Activated gamma-delta T cell treated with anti-CD3 and anti-CD28 coated beads, Interleukin-2, amount 50 U/mL, for 16 hours (primary cell): Measurements from ENCODE around the gene ZBTB12.
"Not testable (repeated sequence)": the region's sequence is repeated elsewhere in the genome, so short reads cannot be mapped to it uniquely, and the experiment has no call there.

Source experiments
- DNase-seq: peaks from one replicate; pipeline ENCODE4 v3.0.0-alpha.2; 2020; ENCODE audit warnings: low read depth

ZBTB12 gene

DNA sequence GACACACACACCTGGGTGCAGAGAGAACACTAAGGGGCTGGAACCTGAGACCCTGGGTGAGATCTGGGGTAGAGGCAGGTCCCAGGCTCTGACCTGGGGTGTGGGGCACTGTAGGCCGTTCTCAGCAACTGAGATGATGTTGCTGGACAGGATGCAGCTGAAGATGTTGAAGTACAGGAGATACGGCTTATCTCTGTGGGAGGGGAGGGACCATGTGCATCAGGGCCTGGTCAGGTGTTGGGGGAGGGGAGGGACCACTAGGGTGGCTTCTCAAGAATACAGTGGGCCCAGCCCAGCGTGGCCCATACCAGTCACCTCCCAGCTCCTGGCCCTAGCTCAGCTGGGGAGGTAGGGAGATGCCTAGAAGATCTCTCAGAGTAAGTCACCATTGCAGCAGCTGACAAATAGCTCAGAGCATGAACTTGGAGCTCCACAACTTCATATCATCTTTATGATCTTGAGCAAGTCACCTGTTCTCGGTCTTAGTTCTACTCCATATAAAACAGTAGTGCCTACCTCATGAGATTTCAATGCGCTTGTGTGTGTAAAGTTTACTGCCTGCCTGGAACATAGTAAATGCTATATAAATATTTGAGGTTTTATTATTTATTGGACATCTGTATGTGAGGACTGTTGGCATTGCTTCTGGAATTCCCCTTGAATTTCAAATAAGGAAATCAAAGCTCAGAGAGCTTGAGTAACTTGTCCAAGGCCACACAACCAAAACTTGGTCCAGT, 26.9 kb downstream of the ZBTB12 start:
- no peak for DNase-seq

GRCh38 chr6:31874084-31874670, 27.7 kb downstream of the ZBTB12 start:
- no peak for DNase-seq

DNA sequence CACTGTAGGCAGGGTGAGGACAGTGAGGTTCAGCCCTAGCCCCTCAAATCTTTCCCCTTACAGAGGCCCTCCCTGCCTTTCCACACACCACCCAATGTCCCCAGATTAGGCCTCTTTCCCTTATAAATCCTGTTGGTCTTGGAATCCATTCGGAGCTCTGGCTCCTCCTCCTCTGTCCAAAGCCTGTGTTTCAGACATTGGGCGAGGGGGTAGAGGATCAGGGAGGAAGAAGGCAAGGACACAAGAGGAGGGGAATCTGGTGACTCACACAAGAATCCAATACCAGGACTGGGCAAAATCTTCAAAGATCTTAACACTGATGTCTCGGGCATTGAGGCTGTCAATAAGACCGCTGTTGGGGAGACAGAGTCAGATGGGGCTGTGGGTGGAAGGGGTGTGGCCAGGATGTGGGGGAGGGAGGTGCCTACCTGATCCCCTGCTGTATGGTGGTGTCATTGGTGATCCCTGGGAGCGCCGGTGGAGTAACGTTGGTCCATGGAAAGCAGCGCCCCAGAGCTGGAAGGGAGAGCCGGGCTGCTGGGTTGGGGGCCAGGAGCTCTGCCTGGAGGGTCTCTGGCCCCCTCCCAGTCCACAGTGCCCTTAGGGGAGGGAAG, 30.7 kb downstream of the ZBTB12 start:
- DNase-seq: no peak

DNA sequence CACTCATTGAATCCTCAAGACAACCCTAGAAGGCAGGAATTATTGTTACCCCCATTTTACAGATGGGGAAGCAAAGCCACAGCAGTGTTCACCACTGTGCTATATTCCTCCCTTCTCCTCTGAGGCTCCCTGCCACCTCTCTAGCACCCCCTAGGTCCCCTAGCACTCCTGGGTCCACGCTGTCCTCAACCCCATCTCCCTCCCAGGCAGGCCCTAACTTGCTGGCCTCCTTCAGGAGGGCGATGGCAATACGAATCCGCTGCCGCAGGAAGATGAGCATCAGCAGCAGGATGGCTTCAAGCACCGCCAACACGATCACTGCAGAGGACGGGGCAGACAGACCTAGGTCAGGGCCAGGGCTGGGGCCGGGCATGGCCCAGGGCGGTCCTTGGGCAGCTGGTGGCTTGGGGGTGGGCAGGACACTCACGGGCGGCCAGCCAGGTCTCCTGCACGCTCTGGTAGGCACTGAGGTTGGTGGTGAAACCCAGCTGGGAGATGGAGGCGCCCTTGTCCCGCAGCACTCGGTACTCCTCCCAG, 31.4 kb downstream of the ZBTB12 start:
- DNase-seq: no peak

GRCh38 chr6:31869343-31869742, 32.5 kb downstream of the ZBTB12 start:
- no peak for DNase-seq

- not testable (repeated sequence) for DNase-seq
Observed at GRCh38 chr6:31868658-31868971, 33.3 kb downstream of the ZBTB12 start.

GRCh38 chr6:31865205-31866118, 36.4 kb downstream of the ZBTB12 start:
- DNase-seq: no peak

DNA sequence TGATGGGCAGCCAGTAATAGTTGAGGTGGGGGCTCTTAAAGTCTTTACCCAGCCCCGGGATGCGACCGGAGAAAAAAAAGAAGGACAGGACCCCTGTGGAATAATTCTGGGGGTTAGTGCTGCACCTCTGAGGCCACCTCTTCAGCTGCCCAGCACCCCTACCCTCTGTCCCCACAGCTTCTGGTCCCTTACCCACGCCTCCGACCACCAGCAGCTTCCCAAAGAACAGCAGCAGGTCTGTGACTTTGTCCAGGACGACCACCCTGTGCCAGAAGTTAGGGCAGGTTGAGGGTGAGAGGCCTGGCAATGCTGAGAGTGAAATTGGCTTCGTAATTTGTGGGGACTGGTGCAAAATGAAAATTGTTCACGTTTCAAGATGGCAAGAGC, 37.1 kb downstream of the ZBTB12 start:
- DNase-seq: no peak

DNA sequence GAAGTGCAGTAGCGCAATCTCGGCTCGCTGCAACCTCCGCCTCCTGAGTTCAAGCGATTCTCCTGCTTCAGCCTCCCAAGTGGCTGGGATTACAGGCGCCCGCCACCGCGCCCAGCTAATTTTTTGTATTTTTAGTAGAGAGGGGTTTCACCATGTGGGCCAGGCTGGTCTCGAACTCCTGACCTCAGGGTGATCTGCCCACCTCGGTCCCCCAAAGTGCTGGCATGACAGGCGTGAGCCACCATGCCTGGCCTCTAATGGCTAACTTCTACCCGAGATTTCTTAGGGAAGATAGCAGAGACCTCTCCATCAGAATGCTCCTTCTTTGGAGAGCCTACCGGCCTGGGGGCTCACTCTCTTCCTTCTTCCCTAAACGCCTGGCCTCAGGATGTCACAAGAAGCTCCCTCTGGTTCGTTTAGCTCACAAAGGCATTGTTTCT, 37.7 kb downstream of the ZBTB12 start:
- not testable (repeated sequence) for DNase-seq

GRCh38 chr6:31862344-31863235, 39.3 kb downstream of the ZBTB12 start, which contains the start of gene NEU1:
TSS of gene NEU1 (minus strand) at chr6:31862821. CDS start at chr6:31862776, 45 bp downstream.
- DNase-seq: peak; percentile 98

GRCh38 chr6:31861919-31862343, 40.0 kb downstream of the ZBTB12 start:
- DNase-seq: no peak

DNA sequence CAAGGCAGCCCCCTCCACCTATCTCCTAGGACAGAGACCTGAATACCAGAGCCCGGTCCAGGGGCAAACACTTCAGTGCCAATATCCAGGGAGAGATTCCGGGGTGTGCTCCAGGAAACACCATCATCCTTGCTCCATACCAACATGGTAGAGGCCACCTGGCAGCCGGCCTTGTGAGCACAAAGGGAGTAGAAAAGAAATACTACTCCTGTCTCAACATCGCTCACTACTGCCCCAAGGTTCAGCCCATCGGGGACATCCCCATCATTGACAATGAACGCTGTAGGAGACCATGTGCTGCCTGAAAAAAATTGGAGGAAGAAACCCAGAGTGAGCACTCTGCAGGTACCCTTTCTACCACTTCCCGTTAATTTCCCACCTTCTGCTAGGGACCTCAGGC, 40.7 kb downstream of the ZBTB12 start:
- DNase-seq: no peak

DNA sequence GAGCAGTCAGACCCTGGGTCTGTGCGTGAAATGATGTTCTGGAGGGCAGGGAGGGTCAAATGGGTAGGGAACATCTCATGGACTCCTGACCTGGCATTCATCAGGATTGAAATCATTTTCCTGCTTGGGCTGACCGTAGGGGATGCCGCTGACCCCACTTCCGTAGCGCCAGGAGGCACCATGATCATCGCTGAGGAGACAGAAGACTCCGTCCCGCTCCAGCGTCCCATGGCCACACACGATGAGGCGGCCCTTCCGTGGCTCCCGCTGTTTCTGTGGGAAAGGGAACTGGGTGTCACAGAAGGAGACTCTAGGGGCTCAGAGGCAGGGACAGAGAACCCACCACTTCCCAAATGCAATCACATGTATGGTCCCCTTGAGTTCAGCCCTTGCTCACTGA, 41.5 kb downstream of the ZBTB12 start:
- DNase-seq: no peak

GRCh38 chr6:31859923-31860322, 42.0 kb downstream of the ZBTB12 start:
- DNase-seq: no peak

DNA sequence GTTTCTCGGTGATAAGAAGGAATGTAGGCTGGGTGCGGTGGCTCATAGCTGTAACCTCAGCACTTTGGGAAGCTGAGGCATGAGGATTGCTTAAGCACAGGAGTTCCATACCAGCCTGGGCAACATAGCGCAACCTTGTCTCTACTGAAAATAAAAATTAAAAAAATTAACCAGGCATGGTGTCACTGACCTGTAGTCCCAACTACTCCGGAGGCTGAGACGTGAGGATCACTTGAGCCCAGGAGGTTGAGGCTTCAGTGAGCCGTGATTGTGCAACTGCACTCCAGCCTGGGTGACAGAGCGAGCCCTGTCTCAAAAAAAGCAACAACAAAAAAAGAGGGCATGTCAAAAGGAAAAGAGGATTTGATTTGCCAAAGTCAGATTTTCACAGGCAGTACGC, 43.2 kb downstream of the ZBTB12 start:
- no peak for DNase-seq

- DNase-seq: not testable (repeated sequence)
Observed at GRCh38 chr6:31857774-31858173, 44.1 kb downstream of the ZBTB12 start.

DNA sequence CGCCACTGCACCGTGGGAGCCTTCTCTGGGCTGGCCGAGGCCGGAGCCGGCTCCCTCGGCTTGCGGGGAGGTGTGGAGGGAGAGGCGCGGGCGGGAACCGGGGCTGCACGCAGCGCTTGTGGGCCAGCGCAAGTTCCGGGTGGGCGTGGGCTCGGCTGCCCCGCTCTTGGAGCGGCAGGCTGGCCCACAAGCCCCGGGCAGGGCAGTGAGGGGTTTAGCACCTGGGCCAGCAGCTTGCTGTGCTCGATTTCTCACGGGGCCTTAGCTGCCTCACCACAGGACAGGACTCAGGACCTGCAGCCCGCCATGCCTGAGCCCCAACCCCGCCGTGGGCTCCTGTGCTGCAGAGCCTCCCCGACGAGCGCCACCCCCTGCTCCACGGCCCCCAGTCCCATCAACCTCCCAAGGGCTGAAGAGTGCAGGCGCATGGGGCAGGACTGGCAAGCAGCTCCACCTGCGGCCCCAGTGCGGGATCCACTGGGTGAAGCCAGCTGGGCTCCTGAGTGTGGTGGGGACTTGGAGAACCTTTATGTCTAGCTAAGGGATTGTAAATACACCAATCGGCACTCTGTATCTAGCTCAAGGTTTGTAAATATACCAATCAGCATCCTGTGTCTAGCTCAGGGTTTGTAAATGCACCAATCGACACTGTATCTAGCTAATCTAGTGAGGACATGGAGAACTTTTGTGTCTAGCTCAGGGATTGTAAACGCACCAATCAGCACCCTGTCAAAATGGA, 49.7 kb downstream of the ZBTB12 start:
- not testable (repeated sequence) for DNase-seq

DNA sequence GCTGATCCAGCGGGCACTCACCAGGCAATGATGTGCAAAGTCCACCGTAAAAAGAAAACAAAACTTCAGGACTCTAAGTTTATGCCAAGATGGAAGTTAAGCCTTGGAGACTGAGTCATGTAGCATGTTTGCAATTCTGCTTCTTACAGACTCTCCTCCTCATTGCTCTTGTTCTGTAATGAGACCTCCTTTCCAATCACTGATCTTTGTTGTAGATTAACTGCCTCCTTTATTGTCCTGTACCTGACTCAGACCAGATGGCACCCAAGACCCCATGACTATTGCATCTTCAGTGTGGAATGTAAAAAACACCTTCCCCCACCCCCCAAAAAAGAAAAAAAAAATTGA, 50.4 kb downstream of the ZBTB12 start:
- no peak for DNase-seq

DNA sequence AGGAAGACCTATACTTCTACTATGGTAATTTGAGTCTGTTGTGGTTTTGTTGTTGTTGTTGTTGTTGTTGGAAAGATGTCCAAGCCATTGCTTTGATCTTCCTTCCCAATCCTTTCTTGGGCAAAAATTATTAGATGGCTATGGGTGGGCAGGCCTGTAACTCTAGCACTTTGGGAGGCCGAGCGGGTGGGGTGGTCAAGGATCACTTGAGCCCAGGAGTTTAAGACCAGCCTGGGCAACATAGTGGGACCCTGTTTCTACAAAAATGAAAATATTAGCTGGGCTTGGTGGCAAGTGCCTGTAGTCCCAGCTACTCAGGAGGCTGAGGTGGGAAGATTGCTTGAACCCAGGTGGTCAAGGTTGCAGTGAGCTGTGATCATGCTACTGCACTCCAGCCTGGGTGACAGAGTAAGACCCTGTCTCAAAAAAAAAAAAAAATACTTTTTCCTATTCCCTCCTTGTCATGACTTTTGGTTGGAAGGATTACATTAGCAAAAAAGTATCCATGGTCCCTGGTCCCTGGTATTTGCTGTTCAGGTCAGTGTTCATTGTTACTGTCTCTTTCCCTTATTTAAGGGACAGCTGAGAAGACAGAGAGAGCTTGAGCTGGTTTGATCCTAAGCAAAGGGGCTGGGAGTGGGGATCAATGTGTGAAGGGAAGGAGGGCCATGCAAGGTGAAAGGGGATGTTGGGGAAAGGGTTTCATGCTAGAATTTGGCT, 51.0 kb downstream of the ZBTB12 start:
- no peak for DNase-seq
